GM19328 (cell line): ENCODE measurements around the gene SERPINB3.
"Not testable (repeated sequence)": the region's sequence is repeated elsewhere in the genome, so short reads cannot be mapped to it uniquely, and the experiment has no call there.

ENCODE experiments used
- ATAC-seq: cut with Tn5 transposase; IDR thresholded peaks from one replicate; pipeline ENCODE4 v1.9.1; 2021; ENCODE audit warnings: mild to moderate bottlenecking, moderate library complexity; ENCODE audit not compliant: unreplicated experiment

Gene SERPINB3

GRCh38 chr18:63661750-63662149, at the start of gene SERPINB3:
TSS of gene SERPINB3 (minus strand) at chr18:63661893. CDS start at chr18:63661216, 677 bp downstream.
- ATAC-seq = not testable (repeated sequence)

DNA sequence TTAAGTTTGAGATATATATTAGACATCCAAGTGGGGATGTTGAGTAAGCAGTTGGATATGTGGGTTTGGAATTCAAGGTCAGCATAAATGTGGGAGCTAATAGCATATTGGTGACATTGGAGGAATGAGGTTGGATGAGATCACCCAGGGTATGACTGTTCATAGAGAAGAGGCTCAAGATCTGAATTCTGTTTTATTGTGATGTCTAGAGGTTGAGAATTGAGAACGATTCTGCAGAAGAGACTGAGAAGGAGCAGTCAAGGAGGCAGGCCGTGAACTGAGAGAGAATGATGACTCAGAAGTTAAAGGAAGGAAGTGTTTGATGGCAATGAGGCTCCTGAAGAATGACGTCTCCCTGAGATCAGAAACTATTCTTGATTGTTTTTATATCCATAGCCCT, 47.0 kb upstream of the SERPINB3 start:
- no peak for ATAC-seq

- no peak for ATAC-seq
Measured at GRCh38 chr18:63707816-63708215, 46.1 kb upstream of the SERPINB3 start.

GRCh38 chr18:63705401-63705800, 43.7 kb upstream of the SERPINB3 start:
- no peak for ATAC-seq

DNA sequence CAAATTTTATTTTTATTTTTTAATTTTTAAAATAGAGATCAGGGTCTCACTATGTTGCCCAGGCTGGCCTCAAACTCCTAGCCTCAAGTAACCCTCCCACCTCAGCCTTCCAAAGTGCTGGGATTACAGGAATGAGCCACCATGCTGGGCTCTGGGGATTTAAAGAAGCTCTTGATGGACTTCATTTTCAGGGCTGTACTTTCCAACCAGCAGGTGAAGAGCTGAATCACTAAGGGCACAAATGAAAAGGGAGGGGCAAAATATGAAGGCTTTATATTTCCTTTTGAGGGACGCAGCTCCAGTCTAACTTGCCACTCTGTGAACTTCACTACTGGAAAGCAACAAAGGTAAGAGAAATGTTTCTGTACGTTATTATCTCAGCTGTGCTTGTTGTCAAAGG, 41.0 kb upstream of the SERPINB3 start, which contains the start of gene SERPINB11:
SERPINB11 (plus strand) TSS at position 301 of the 400 bp plus-strand sequence. CDS start 7,234 bp downstream, outside the sequence.
- ATAC-seq = no peak

DNA sequence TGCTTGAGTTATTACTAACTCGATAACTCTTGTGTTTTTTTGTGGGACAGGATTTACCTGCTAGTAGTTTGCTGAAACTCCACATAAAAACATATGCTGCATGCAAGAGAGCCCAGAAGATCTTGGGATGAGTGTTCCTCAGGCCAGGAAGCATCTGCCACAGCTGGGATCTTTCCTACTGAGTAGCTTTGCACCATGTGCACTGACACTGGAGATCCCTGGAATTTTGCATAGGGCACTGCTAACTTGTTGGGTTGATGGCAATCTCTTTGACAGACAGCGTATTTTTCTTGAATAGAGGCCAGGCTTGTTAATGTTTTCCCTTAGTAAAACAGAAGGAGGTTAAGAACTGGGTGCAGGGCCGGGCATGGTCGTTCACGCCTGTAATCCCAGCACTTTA, 40.3 kb upstream of the SERPINB3 start:
- ATAC-seq = no peak

- no peak for ATAC-seq
Measured at GRCh38 chr18:63700501-63700900, 38.8 kb upstream of the SERPINB3 start.

- no peak for ATAC-seq
Measured at GRCh38 chr18:63697097-63697660, 35.5 kb upstream of the SERPINB3 start.

DNA sequence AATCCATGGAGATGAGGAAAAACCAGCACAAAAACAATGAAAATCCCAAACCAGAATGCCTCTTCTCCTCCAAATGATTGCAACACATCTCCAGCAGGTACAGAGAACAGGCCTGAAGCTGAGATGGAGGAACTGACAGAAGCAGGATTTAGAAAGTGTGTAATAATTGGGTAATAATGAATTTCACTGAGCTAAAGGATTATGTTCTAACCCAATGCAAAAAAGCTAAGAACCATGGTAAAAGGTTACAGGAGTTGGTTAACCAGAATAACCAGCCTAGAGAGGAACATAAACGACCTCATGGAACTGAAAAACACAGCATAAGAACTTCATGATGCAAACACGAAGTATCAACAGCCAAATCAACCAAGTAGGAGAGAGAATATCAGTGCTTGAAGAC, 27.4 kb upstream of the SERPINB3 start:
- no peak for ATAC-seq

DNA sequence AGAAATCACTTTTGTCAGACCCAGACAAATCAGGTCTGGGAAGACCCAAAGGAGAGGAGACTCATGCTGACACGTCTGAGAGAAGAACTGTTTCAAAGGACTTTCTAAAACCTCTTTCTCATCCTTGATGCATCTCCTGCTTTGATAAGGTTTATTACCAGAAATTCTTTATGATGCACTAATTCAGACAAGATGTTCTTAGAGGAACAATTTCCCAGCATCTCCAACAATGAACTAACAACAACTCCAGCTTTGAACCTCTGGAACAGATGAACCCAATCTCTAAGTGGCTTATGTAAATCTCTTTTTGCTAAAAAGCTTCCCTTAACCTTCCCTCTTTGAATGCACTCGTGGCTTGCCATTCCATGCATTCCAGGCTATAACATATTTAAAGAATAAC, 25.2 kb upstream of the SERPINB3 start:
- ATAC-seq = no peak

DNA sequence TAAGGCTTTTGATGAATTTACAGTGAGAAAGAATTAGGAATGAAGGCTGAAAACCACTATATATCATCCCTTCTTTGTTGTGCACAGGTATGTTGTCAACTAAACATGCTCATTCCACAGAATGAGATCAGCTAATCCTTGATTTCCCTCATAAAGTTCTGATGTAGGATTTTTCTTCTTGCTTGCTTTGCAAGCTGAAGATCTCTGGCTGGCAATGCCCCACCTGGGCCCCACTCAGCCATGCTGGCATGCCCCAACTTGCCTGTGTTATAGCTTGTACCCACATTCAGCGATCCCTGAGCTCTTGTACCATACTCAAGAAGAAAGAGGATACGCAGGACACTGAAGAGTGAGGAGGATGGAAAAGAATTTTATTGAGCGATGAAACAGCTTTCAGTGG, 23.0 kb upstream of the SERPINB3 start:
- ATAC-seq = no peak

- ATAC-seq = no peak
Measured at GRCh38 chr18:63683890-63684289, 22.2 kb upstream of the SERPINB3 start.

DNA sequence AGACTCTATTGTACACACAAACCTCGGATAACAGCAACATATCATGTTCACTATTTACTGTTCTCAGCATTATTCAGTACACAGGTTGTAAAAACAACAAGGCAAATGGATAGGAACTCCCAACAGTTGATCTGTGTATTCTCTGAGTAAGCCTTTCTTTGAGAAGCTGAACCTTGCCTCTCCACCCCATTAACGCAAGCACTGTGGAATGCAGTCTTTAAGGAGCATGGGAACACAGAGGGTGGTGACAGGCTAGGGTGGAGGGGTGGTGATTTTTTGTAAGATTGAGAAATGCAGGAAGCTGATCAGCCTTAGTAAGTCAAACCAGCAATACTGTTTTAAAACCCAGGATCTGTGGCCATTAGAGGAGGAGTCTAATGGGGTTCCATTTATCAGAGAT, 21.5 kb upstream of the SERPINB3 start:
- no peak for ATAC-seq

- no peak for ATAC-seq
Measured at GRCh38 chr18:63681449-63682340, 20.0 kb upstream of the SERPINB3 start.

DNA sequence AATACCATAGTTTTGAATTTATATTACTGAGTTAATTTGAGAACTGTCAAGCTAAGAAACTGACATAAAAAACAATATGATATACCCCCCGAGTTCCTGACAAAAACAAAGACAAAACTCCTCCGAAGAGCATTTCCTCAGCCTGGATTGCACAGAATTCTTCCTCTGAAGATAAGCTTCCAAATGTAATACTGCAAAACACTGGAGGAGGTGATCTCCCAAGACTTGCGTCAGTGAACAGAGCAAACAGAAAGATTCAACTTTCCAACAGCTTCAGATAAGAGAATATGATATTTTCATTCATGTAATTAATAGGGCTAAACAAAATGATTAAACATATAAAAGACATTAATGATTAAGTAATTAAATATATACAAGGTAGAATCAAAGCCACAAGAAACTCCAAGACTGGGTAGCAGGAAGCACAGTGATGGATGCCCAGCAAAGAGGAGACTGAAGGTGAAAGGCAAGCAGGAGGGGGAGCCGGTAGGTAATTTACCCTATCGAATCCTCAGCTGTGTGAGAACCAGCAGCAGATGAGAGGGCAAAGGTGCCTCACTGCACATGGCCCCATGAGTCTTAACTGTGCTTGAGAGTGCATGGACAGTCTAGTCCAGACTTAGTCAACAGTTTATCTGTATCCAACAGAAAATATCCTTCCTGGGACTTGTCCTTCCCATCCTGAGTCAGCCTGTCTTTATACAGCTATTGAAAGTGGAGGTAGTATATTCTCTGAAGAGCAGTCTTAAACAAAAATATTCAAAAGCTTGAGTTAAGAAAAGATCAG, 18.3 kb upstream of the SERPINB3 start:
- no peak for ATAC-seq

DNA sequence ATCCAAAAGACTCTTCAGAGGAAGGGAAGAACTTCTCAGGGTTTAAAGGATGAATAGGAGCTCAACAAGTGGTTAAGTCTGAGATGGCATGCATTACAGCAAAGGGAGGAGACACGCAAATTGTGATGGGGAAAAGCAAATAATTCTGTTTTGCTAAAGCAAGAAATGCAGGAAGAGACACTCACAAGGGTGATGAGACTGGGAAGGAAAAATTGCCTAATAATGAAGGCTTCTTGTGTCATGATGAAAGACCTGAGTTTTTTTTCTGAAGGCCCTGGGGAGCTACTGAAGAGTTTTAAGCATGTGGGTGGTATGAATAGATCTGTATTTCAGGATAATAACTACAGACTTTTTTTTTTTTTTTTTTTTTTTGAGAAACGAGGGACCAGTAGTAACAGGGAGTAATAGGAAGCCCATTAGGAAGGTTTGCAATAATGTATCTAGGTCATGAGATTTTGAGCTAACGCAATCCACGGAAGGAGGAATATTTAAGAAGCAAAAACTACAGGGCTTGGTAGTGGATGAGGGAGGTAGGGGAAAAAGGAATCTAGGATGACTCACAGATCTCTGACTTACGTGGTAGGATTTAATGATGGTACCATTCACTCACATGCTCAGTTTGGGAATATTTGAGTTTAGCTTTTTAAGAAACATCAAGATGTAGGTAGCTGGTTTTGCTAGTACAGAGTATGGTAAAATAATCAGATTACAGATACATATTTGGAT, 16.0 kb upstream of the SERPINB3 start:
- no peak for ATAC-seq

GRCh38 chr18:63676526-63677323, 15.0 kb upstream of the SERPINB3 start:
- ATAC-seq = peak; percentile 94

GRCh38 chr18:63664571-63664970, 2.9 kb upstream of the SERPINB3 start:
- ATAC-seq = no peak

DNA sequence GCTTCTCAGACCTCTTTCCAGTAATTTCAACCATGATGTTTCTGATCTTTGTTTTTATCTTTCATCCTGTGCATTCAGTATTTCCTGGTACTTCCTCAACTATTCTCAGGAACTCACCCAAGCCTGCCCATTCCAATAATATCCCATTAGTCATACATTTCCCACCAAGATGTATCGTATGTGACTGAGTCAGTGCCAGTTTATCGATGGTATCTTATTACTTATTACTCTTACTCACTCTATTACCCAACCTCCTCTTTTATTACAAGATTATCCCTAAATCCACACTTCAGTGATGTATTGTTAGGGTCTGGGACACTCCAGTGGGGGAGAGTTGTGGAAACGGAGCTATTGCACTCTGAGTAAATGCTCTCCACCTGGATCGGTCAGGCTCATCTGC, 2.8 kb downstream of the SERPINB3 start:
- ATAC-seq = not testable (repeated sequence)

DNA sequence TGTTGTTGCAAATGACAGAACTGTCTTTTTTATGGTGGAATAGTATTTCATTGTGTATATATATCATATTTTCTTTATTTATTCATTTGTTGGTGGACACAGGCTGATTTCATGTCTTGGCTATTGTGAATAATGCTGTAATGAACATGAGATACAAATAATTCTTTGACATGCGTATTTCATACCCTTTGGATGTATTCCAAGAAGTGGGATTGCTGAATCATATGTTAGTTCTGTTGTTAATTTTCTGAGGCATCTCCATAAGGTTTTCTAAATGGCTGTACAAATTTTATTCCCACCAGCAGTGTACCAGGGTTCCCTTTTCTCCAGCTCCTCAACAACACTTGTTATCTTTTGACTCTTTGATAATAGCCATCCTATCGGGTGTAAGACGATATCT, 11.4 kb downstream of the SERPINB3 start:
- ATAC-seq = not testable (repeated sequence)
